ENCODE data around the gene JAG2. TPM values are rescaled to one million over a fixed set of nuclear protein-coding genes. Genes with fewer than 3 reads are reported as not detected.

Gene JAG2
- total RNA-seq, 1 experiment from 2014 or later: 43.7 TPM

DNA sequence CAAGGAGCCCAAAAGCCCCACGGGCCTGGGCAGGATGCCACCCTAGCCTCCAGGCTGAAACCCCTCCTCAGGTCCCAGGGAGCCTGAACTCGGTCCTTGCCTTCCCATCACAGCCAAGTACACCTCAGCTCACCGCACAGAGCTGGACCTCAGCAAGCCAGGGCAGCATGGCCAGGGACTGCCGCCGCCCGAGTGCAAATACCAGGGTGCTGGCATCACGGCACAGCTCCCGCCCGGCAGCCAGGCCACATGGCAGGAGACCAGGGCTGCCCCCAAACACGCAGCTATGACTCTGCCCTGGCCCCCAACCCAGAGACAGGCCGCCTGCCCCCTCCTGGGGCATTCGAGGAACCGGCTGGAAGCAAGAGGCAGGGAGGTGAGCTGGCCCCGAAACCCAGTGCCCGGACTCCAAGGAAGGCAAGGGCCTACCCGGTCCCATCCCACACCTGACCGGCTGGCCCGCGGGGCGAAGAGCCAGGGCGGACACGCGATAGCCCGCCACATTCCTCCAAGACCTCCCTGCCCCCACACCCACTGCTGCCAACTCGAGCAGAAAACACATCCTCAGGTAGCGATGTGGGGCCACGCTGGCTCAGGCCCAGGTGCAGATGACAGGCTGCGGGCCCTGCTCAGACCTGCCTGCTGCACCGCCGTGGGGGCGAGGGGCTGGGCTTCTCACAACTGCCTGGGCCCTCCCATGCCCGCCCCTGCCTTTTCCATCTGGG, 2.7 kb downstream of the JAG2 start:
- POLR2A ChIA-PET: interaction anchor here (0.7 kb wide), 1 partner anchor 74 kb away, joined by 3 read pairs; no protein-coding TSS in a partner anchor

DNA sequence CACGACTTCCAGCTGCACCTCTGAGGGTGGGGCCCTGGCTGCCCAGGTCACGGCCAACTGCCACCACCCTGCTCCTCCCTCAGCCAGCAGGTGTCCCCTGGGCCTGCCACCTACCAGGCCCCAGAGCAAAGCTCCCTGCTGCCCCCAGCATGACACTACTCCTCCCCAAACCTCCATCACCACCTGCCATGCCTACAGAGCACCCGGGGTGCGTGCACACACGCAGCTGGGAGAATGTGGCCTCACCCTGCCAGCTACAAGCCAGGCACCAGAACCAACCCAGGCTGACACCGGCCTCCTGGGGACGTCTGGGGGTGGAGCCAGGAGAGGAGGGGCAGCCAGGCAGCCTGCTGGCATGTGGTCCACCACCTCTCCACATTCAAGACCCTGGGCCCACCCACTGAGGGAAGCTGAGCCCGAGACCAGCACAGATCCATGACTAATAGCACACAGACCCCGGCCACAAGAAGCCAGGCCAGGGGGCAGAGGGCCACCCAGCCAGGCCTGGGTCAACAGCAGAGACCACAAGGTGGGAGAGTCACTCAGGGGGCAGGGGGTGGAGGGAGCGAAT, 3.4 kb downstream of the JAG2 start:
- Histone ChIP-seq H3K9me3 (ENCODE audit: control insufficient read depth, insufficient read depth, low read depth, low read length) (no peaks in the 10 kb centered on the region), H3K4me1 (ENCODE audit: control insufficient read depth, insufficient read depth, low read length) (peaks cover 31% of the 10 kb centered on the region), H3K36me3 (ENCODE audit: control insufficient read depth, insufficient read depth, low read length) (no peaks in the 10 kb centered on the region), H3K27ac (ENCODE audit: low read length) (no peak overlapping the region), H3K27me3 (ENCODE audit: control insufficient read depth, insufficient read depth, low read length) (no peaks in the 10 kb centered on the region), H3K4me3 (ENCODE audit: low read depth in 2 of 2, low read length in 2 of 2) (no peak overlapping the region)
- no TSS peak for BruUV-seq (replicated peaks)
- ChIA-PET CTCF (interaction anchor here (0.5 to 1.4 kb wide), 3 partner anchors 16 to 75 kb away, joined by 3 to 4 read pairs (median 3); no protein-coding TSS in a partner anchor), POLR2A (interaction anchor here (0.7 kb wide), 1 partner anchor 73 kb away, joined by 3 read pairs; no protein-coding TSS in a partner anchor)
- no peak for DNase-seq (ENCODE audit: low read depth, low spot score)
- no peak for ATAC-seq
- TF ChIP-seq, protein P1, sequence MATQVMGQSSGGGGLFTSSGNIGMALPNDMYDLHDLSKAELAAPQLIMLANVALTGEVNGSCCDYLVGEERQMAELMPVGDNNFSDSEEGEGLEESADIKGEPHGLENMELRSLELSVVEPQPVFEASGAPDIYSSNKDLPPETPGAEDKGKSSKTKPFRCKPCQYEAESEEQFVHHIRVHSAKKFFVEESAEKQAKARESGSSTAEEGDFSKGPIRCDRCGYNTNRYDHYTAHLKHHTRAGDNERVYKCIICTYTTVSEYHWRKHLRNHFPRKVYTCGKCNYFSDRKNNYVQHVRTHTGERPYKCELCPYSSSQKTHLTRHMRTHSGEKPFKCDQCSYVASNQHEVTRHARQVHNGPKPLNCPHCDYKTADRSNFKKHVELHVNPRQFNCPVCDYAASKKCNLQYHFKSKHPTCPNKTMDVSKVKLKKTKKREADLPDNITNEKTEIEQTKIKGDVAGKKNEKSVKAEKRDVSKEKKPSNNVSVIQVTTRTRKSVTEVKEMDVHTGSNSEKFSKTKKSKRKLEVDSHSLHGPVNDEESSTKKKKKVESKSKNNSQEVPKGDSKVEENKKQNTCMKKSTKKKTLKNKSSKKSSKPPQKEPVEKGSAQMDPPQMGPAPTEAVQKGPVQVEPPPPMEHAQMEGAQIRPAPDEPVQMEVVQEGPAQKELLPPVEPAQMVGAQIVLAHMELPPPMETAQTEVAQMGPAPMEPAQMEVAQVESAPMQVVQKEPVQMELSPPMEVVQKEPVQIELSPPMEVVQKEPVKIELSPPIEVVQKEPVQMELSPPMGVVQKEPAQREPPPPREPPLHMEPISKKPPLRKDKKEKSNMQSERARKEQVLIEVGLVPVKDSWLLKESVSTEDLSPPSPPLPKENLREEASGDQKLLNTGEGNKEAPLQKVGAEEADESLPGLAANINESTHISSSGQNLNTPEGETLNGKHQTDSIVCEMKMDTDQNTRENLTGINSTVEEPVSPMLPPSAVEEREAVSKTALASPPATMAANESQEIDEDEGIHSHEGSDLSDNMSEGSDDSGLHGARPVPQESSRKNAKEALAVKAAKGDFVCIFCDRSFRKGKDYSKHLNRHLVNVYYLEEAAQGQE (IDR thresholded peaks at IDR 0.05; ENCODE audit: insufficient read depth in 1 of 2, low read depth in 2 of 2, low read length in 1 of 2): no peak
- TF ChIP-seq, protein P2, sequence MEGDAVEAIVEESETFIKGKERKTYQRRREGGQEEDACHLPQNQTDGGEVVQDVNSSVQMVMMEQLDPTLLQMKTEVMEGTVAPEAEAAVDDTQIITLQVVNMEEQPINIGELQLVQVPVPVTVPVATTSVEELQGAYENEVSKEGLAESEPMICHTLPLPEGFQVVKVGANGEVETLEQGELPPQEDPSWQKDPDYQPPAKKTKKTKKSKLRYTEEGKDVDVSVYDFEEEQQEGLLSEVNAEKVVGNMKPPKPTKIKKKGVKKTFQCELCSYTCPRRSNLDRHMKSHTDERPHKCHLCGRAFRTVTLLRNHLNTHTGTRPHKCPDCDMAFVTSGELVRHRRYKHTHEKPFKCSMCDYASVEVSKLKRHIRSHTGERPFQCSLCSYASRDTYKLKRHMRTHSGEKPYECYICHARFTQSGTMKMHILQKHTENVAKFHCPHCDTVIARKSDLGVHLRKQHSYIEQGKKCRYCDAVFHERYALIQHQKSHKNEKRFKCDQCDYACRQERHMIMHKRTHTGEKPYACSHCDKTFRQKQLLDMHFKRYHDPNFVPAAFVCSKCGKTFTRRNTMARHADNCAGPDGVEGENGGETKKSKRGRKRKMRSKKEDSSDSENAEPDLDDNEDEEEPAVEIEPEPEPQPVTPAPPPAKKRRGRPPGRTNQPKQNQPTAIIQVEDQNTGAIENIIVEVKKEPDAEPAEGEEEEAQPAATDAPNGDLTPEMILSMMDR (IDR thresholded peaks at IDR 0.05): no peak
- TF ChIP-seq TCF7L2 (IDR thresholded peaks at IDR 0.05; ENCODE audit: low read depth, low read length) (no peak), SIN3A (IDR thresholded peaks at IDR 0.05; ENCODE audit: borderline replicate concordance, insufficient read depth, low read depth, low read length) (no peak), POLR2AphosphoS5 (IDR thresholded peaks at IDR 0.05; ENCODE audit: low read depth, low read length) (no peak)
- in situ Hi-C loops (cut with HindIII; ENCODE audit: low pct_unique_long_range_greater_than_20kb, low sequenced_read_pairs) (no loop called here), intact Hi-C loops (cut with micrococcal nuclease; ENCODE audit: unreplicated experiment) (loop anchor here (10.0 kb wide), 1 partner anchor 70 kb away; no protein-coding TSS in a partner anchor)

More for the DNA sequence above, 2.7 kb downstream of the JAG2 start:
- H3K4me3 ChIP-seq (ENCODE audit: low read depth in 2 of 2, low read length in 2 of 2): no peak overlapping the region
- TF ChIP-seq, protein P1 (IDR thresholded peaks at IDR 0.05; ENCODE audit: insufficient read depth in 1 of 2, low read depth in 2 of 2, low read length in 1 of 2): no peak
- no peak for TF ChIP-seq POLR2AphosphoS5 (IDR thresholded peaks at IDR 0.05; ENCODE audit: low read depth, low read length)
- TF ChIP-seq SIN3A (IDR thresholded peaks at IDR 0.05; ENCODE audit: borderline replicate concordance, insufficient read depth, low read depth, low read length): no peak
- TF ChIP-seq TCF7L2 (IDR thresholded peaks at IDR 0.05; ENCODE audit: low read depth, low read length): no peak
- TF ChIP-seq, protein P2 (IDR thresholded peaks at IDR 0.05): no peak
- H3K27ac ChIP-seq (ENCODE audit: low read length): 0 out of 2 replicates have a peak overlapping the region, but pooled peaks have one; percentile 4
- no peaks in the 10 kb centered on the region for H3K9me3 ChIP-seq (ENCODE audit: control insufficient read depth, insufficient read depth, low read depth, low read length)
- H3K4me1 ChIP-seq (ENCODE audit: control insufficient read depth, insufficient read depth, low read length): peaks cover 34% of the 10 kb centered on the region
- no peak for ATAC-seq
- CTCF ChIA-PET: interaction anchor here (1.4 kb wide), 1 partner anchor 15 kb away, joined by 3 read pairs; no protein-coding TSS in a partner anchor
- DNase-seq (ENCODE audit: low read depth, low spot score): no peak
- no peaks in the 10 kb centered on the region for H3K36me3 ChIP-seq (ENCODE audit: control insufficient read depth, insufficient read depth, low read length)
- no TSS peak for BruUV-seq (replicated peaks)
- in situ Hi-C loops (cut with HindIII; ENCODE audit: low pct_unique_long_range_greater_than_20kb, low sequenced_read_pairs): no loop called here
- intact Hi-C loops (cut with micrococcal nuclease; ENCODE audit: unreplicated experiment): loop anchor here (10.0 kb wide), 1 partner anchor 71 kb away; no protein-coding TSS in a partner anchor
- H3K27me3 ChIP-seq (ENCODE audit: control insufficient read depth, insufficient read depth, low read length): no peaks in the 10 kb centered on the region

Data from Panc1 (cell line).